ENCODE measurements around the gene STMP1.

DNA sequence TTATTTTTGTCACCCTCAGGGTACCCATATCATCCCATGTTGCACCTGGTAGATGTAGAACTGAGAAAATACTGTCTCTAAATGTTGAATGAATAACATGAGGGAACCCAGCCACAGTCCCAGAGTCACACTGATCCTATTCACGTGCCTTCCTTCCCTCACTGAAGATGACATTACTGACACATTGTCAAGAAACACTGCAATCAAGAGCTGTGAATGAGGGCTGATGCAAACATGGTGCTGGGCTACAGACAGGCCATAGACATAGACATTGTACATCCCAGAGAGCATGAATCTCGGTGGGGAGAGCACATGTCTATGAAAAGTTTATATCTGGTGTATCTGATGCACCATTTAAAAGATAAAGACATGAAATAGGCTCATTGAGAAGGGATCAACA is 55.9 kb downstream of the STMP1 start:
- TF ChIP-seq, protein P1, sequence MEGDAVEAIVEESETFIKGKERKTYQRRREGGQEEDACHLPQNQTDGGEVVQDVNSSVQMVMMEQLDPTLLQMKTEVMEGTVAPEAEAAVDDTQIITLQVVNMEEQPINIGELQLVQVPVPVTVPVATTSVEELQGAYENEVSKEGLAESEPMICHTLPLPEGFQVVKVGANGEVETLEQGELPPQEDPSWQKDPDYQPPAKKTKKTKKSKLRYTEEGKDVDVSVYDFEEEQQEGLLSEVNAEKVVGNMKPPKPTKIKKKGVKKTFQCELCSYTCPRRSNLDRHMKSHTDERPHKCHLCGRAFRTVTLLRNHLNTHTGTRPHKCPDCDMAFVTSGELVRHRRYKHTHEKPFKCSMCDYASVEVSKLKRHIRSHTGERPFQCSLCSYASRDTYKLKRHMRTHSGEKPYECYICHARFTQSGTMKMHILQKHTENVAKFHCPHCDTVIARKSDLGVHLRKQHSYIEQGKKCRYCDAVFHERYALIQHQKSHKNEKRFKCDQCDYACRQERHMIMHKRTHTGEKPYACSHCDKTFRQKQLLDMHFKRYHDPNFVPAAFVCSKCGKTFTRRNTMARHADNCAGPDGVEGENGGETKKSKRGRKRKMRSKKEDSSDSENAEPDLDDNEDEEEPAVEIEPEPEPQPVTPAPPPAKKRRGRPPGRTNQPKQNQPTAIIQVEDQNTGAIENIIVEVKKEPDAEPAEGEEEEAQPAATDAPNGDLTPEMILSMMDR (conservative IDR thresholded peaks at IDR 0.05; ENCODE audit: low read depth, low read length): no peak
- TF ChIP-seq RAD21 (IDR thresholded peaks at IDR 0.05; ENCODE audit: low read length) (no peak), MAZ (IDR thresholded peaks at IDR 0.05; ENCODE audit: borderline replicate concordance, low read depth, low read length) (no peak), FOS (IDR thresholded peaks at IDR 0.05; ENCODE audit: low read depth, low read length) (no peak), POLR2A (IDR thresholded peaks at IDR 0.05; ENCODE audit: low read depth, low read length) (no peak), NFE2L2 (IDR thresholded peaks at IDR 0.05; ENCODE audit: low read depth, low read length) (no peak), SMC3 (IDR thresholded peaks at IDR 0.05; ENCODE audit: low read depth, low read length) (no peak), CEBPB (IDR thresholded peaks at IDR 0.05; ENCODE audit: low read depth, low read length) (no peak), MXI1 (IDR thresholded peaks at IDR 0.05; ENCODE audit: borderline replicate concordance, low read depth, low read length) (no peak)
- TF ChIP-seq, protein P2, sequence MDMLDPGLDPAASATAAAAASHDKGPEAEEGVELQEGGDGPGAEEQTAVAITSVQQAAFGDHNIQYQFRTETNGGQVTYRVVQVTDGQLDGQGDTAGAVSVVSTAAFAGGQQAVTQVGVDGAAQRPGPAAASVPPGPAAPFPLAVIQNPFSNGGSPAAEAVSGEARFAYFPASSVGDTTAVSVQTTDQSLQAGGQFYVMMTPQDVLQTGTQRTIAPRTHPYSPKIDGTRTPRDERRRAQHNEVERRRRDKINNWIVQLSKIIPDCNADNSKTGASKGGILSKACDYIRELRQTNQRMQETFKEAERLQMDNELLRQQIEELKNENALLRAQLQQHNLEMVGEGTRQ (IDR thresholded peaks at IDR 0.05; ENCODE audit: low read depth, low read length): no peak
- TF ChIP-seq, protein P3, sequence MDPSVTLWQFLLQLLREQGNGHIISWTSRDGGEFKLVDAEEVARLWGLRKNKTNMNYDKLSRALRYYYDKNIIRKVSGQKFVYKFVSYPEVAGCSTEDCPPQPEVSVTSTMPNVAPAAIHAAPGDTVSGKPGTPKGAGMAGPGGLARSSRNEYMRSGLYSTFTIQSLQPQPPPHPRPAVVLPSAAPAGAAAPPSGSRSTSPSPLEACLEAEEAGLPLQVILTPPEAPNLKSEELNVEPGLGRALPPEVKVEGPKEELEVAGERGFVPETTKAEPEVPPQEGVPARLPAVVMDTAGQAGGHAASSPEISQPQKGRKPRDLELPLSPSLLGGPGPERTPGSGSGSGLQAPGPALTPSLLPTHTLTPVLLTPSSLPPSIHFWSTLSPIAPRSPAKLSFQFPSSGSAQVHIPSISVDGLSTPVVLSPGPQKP (IDR thresholded peaks at IDR 0.05; ENCODE audit: borderline replicate concordance, low read depth, low read length): no peak

All from IMR-90 (cell line).